Vagina (tissue), 2 donors: Measurements from ENCODE around the gene RFX2. TPM values are rescaled to one million over a fixed set of nuclear protein-coding genes. Genes with fewer than 3 reads are reported as not detected.

Experiments
- DNase-seq, 2 donors: peaks; one replicate each; pipeline ENCODE4 v3.0.0-alpha.2; 2017; ENCODE audit errors: extremely low spot score in 2 of 2
- H3K27ac ChIP-seq: fragments of 200-600 bp; sonication (generic); one replicate; pipeline ENCODE4 v1.5.1; 2019
- H3K27me3 ChIP-seq: fragments of 200-600 bp; sonication (generic); one replicate; pipeline ENCODE4 v1.5.1; 2019
- H3K36me3 ChIP-seq, 2 donors: fragments of 200-600 bp; sonication (generic); one replicate each; pipeline ENCODE4 v1.5.1; 2017 to 2019
- H3K4me1 ChIP-seq: fragments of 200-600 bp; sonication (generic); one replicate; pipeline ENCODE4 v1.5.1; 2019
- H3K4me3 ChIP-seq, 2 donors: fragments of 200-600 bp; sonication (generic); 1 replicate in 1 of 2; 2 replicates in 1 of 2; pipeline ENCODE4 v1.5.1; 2016 to 2019
- H3K9me3 ChIP-seq: fragments of 200-600 bp; sonication (generic); one replicate; pipeline ENCODE4 v1.5.1; 2019
- POLR2A ChIP-seq, 2 donors: fragments of 450-650 bp; IDR thresholded peaks; one replicate each; pipeline ENCODE4 v1.6.1; 2017; ENCODE audit warnings: antibody characterized with exemption in 2 of 2, mild to moderate bottlenecking in 2 of 2, moderate library complexity in 2 of 2
- POLR2AphosphoS5 ChIP-seq, 2 donors: sonication (generic); formaldehyde crosslinking; IDR thresholded peaks; one replicate each; pipeline ENCODE4 v1.9.0; 2017; ENCODE audit warnings: antibody characterized with exemption in 2 of 2, mild to moderate bottlenecking in 2 of 2, low read depth in 1 of 2; ENCODE audit not compliant: insufficient read depth in 1 of 2
- intact Hi-C: fragments of 100-400 bp; cut with DNase I; formaldehyde crosslinking; loops from one replicate; pipeline ENCODE4 v1.15.1; 2023
- total RNA-seq: library from RNA; depleted of rRNA; stranded (reverse); fragments of >200 nt; gene quantifications from one replicate; pipeline ENCODE4 v1.2.3, GENCODE V29; 2016
- TF ChIP-seq, protein P1 (sequence below), 3 experiments: fragments of 450-650 bp in 2 of 3; fragments of 200-600 bp in 1 of 3; sonication (generic) in 1 of 3; IDR thresholded peaks; one replicate each; pipeline ENCODE4 v1.5.1; 2017 to 2019; ENCODE audit warnings: antibody characterized with exemption in 3 of 3, mild to moderate bottlenecking in 2 of 3, moderate library complexity in 2 of 3

The RFX2 gene
- total RNA-seq: 12.0 TPM

DNA sequence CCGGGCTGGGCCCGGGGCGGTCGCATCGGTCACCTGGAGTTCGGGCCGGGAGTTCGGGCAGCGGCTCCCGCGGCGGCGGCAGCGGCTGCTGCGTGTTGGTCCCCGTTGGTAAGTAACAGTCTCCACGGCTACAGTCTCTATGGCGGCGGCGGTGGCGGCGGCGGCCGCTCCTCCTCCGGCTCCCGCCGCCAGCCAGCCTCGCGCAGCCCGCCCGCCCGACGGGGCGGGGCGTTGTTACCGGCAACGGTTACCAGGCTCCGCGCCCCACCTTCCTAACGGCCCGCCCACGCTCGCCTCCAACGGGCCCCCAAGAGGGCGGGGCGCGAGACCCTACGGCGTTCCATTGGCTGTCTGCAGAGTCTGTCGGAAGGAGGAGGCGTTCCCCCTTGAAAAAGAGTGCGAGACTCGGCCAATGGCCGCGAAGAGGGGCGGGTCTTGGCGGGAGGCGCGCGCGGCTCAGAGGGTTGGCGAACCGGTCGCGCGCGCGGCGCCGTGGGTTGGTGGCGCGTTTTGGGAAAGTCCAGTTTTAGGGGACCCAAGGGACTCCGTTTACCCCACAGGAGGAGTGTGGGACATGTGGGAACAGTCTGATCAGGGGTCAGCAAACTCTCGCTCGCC is at the start of gene RFX2:
RFX2 (minus strand) TSS at position 141 of the 618 bp plus-strand sequence. CDS start 63,004 bp downstream, outside the sequence.
- H3K27ac ChIP-seq: peak within 1 kb of the TSS; percentile 80
- H3K27me3 ChIP-seq: no peaks in the 10 kb centered on the region
- H3K36me3 ChIP-seq: no peaks in the 10 kb centered on the region
- no peaks in the 10 kb centered on the region for H3K9me3 ChIP-seq
- TF ChIP-seq POLR2A (IDR thresholded peaks at IDR 0.05) (peak in 1 of 2 donors; percentile 55), POLR2AphosphoS5 (IDR thresholded peaks at IDR 0.05; ENCODE audit: insufficient read depth in 1 of 2, low read depth in 1 of 2) (peak; percentile 75 to 85)
- TF ChIP-seq, protein P1, sequence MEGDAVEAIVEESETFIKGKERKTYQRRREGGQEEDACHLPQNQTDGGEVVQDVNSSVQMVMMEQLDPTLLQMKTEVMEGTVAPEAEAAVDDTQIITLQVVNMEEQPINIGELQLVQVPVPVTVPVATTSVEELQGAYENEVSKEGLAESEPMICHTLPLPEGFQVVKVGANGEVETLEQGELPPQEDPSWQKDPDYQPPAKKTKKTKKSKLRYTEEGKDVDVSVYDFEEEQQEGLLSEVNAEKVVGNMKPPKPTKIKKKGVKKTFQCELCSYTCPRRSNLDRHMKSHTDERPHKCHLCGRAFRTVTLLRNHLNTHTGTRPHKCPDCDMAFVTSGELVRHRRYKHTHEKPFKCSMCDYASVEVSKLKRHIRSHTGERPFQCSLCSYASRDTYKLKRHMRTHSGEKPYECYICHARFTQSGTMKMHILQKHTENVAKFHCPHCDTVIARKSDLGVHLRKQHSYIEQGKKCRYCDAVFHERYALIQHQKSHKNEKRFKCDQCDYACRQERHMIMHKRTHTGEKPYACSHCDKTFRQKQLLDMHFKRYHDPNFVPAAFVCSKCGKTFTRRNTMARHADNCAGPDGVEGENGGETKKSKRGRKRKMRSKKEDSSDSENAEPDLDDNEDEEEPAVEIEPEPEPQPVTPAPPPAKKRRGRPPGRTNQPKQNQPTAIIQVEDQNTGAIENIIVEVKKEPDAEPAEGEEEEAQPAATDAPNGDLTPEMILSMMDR (IDR thresholded peaks at IDR 0.05): no peak
- intact Hi-C loops: no loop called here
- H3K4me1 ChIP-seq: peaks cover 16% of the 10 kb centered on the region
- peak within 1 kb of the TSS; percentile 64 to 88 for H3K4me3 ChIP-seq
- peak; percentile 99 for DNase-seq

DNA sequence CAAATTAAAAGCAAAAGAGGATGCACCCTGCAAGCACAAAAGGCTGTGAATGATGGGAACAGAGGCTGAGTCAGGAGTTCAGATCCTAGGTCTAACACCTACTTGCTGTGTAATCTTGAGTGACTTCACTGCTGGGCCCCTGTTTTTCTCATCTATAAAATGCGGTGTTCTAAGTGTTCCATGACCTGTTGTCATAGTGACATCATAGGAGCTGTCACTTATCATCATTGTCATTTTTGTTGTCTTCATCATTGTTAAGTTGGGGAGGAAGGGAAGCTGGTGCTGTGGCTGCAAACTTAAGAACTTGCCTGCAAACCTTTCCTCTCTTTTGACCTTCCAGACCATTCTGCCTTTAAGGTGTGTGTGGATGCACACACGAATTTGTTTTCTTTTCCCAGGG is 45.7 kb upstream of the RFX2 start:
- Histone ChIP-seq H3K4me3 (no peak overlapping the region), H3K27ac (no peak overlapping the region), H3K36me3 (no peaks in the 10 kb centered on the region), H3K27me3 (no peaks in the 10 kb centered on the region), H3K4me1 (no peaks in the 10 kb centered on the region), H3K9me3 (no peaks in the 10 kb centered on the region)
- intact Hi-C loops: no loop called here
- TF ChIP-seq, protein P1 (IDR thresholded peaks at IDR 0.05): no peak
- TF ChIP-seq POLR2A (IDR thresholded peaks at IDR 0.05) (no peak), POLR2AphosphoS5 (IDR thresholded peaks at IDR 0.05; ENCODE audit: insufficient read depth in 1 of 2, low read depth in 1 of 2) (no peak)
- DNase-seq: no peak

DNA sequence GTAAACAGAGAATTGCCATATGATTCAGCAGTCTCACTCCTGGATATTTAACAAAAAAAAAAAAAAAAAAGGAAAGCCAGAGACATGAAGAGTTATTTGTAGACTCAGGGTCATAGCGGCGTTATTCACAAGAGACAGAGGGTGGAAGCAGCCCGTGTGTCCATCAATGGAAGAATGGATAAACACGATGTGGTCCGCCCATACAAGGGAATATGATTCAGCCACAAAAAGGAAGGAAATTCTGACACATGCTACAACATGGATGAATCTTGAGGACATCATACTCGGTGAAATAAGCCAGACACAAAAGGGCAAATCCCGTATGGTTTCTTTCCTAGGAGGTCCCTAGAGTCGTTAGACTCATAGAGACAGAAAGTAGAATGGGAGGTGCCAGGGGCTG is 40.0 kb upstream of the RFX2 start:
- no peaks in the 10 kb centered on the region for H3K27me3 ChIP-seq
- no peak for DNase-seq
- intact Hi-C loops: no loop called here
- TF ChIP-seq POLR2A (IDR thresholded peaks at IDR 0.05) (no peak), POLR2AphosphoS5 (IDR thresholded peaks at IDR 0.05; ENCODE audit: insufficient read depth in 1 of 2, low read depth in 1 of 2) (no peak)
- TF ChIP-seq, protein P1 (IDR thresholded peaks at IDR 0.05): no peak
- H3K9me3 ChIP-seq: no peaks in the 10 kb centered on the region
- no peaks in the 10 kb centered on the region for H3K36me3 ChIP-seq
- no peaks in the 10 kb centered on the region for H3K4me1 ChIP-seq
- H3K27ac ChIP-seq: no peak overlapping the region
- no peak overlapping the region for H3K4me3 ChIP-seq

DNA sequence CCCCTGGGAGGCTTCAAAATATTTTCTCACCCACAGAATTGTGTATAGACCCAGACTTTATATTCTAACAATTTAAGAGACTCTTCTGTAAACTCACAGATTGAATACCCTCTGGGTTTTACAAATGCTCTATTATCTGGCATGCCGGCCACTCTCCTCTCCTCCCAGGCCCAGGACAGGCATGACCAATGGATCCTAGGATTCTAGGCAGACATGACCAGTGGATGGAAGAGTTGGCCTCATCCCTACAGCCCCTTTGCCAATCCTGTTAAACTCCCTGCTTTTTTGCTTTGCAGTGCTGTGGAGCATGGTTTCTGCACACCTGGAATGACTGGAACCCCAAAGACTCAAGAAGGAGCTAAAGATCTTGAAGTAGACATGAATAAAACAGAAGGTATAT is 30.9 kb upstream of the RFX2 start:
- DNase-seq: no peak
- intact Hi-C loops: no loop called here
- H3K27me3 ChIP-seq: no peaks in the 10 kb centered on the region

DNA sequence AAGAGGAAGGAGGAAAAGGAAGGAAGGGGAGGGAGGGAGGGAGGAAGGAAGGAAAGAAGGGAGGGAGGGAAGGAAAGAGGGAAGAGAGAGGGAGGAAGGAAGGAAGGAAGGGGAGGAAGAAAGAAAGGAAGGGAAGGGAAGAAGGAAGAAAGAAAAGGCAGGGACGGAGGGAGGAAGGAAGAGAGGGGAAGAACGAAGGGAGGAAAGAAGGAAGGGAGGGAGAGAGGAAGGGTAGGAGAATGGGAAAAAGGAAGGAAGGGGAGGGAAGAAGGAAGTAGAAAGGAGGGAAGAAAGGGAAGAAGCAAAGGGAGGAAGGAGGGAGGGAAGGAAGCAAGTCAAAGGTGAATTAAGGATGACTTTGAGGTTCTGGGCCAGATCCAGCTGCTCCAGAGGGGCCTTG is 28.2 kb upstream of the RFX2 start:
- no peaks in the 10 kb centered on the region for H3K27me3 ChIP-seq
- H3K4me3 ChIP-seq: no peak overlapping the region
- H3K27ac ChIP-seq: no peak overlapping the region
- DNase-seq: no peak
- no peaks in the 10 kb centered on the region for H3K36me3 ChIP-seq
- H3K4me1 ChIP-seq: no peaks in the 10 kb centered on the region
- intact Hi-C loops: no loop called here
- TF ChIP-seq, protein P1 (IDR thresholded peaks at IDR 0.05): no peak
- TF ChIP-seq POLR2AphosphoS5 (IDR thresholded peaks at IDR 0.05; ENCODE audit: insufficient read depth in 1 of 2, low read depth in 1 of 2) (no peak), POLR2A (IDR thresholded peaks at IDR 0.05) (no peak)
- H3K9me3 ChIP-seq: no peaks in the 10 kb centered on the region

More for the DNA sequence above, 30.9 kb upstream of the RFX2 start:
- no peak overlapping the region for H3K4me3 ChIP-seq
- TF ChIP-seq, protein P1 (IDR thresholded peaks at IDR 0.05): no peak
- TF ChIP-seq POLR2A (IDR thresholded peaks at IDR 0.05) (no peak), POLR2AphosphoS5 (IDR thresholded peaks at IDR 0.05; ENCODE audit: insufficient read depth in 1 of 2, low read depth in 1 of 2) (no peak)
- no peaks in the 10 kb centered on the region for H3K4me1 ChIP-seq
- no peaks in the 10 kb centered on the region for H3K9me3 ChIP-seq
- H3K27ac ChIP-seq: no peak overlapping the region
- H3K36me3 ChIP-seq: no peaks in the 10 kb centered on the region
